HepG2 (cell line): ENCODE measurements around the gene SPIRE1. TPM values are rescaled to one million over a fixed set of nuclear protein-coding genes. Genes with fewer than 3 reads are reported as not detected.

Experiments
- ATAC-seq: fragments of 200-7000 bp; cut with Tn5 transposase; 3 replicates; pipeline ENCODE4 v1.9.1; 2020; ENCODE audit warnings: mild to moderate bottlenecking, moderate library complexity
- BruUV-seq: library from RNA; stranded (reverse); fragments of 400-500 nt; replicated peaks from 2 replicates; lab custom pipeline; 2021; lab: Mats Ljungman, UMichigan
- CTCF ChIA-PET: fragments of 300-600 bp; formaldehyde crosslinking; extraction: SDS; loops from one replicate; lab custom pipeline; 2021; ENCODE audit warnings: low total read pairs, inconsistent platforms, low intra/inter-chr PET ratio; lab: Yijun Ruan, JAX
- POLR2A ChIA-PET: fragments of 350-600 bp; sonication (Branson Sonifier 250); formaldehyde crosslinking; loops from one replicate; lab custom pipeline; 2020; ENCODE audit warnings: antibody characterized with exemption, inconsistent platforms; lab: Yijun Ruan, JAX
- DNase-seq: peaks from one replicate; pipeline ENCODE4 v3.0.0-alpha.2; 2015; ENCODE audit warnings: low spot score
- FAIRE-seq: peaks from 3 replicates; lab custom pipeline; 2011; peaks lifted over from hg19 to GRCh38; lab: Jason Lieb, UNC
- H2AFZ ChIP-seq: one replicate; pipeline ENCODE4 v1.6.1; 2011; ENCODE audit warnings: low read length, inconsistent platforms
- H3K27ac ChIP-seq: fragments of 300-600 bp; 3 replicates; pipeline ENCODE4 v1.8.0; 2011; ENCODE audit warnings: mixed run types, mild to moderate bottlenecking, mixed read lengths, low read length, inconsistent platforms; ENCODE audit not compliant: insufficient read depth; ENCODE audit errors: extremely low read length
- H3K27me3 ChIP-seq, 2 experiments: fragments of 200-600 bp in 1 of 2; 2 replicates in 1 of 2; 3 replicates in 1 of 2; pipeline versions ENCODE4 v1.6.0 to v1.8.0; 2011; ENCODE audit warnings: low read length in 2 of 2, mild to moderate bottlenecking in 2 of 2, moderate library complexity in 2 of 2, inconsistent platforms in 1 of 2; ENCODE audit not compliant: insufficient read depth in 2 of 2, control insufficient read depth in 1 of 2
- H3K36me3 ChIP-seq, 2 experiments: fragments of 200-600 bp in 1 of 2; replicated peaks in 1 of 2; 2 replicates in 1 of 2; 3 replicates in 1 of 2; pipeline versions ENCODE4 v1.5.1 to v1.8.0; 2011; ENCODE audit warnings: low read length in 2 of 2, inconsistent platforms in 1 of 2; ENCODE audit not compliant: insufficient read depth in 2 of 2, control insufficient read depth in 1 of 2
- H3K4me1 ChIP-seq: 2 replicates; pipeline ENCODE4 v1.5.1; 2012; ENCODE audit warnings: low read length, inconsistent platforms; ENCODE audit not compliant: insufficient read depth
- H3K4me2 ChIP-seq: 2 replicates; pipeline ENCODE4 v1.6.0; 2011; ENCODE audit warnings: low read depth, low read length, inconsistent platforms
- H3K4me3 ChIP-seq, 3 experiments: fragments of 200-600 bp in 1 of 3; sonication (generic), shearing (Covaris generic) in 1 of 3; replicated peaks in 1 of 3; 2 replicates each; pipeline ENCODE4 v1.5.1; 2011 to 2016; ENCODE audit warnings: low read length in 3 of 3, inconsistent platforms in 2 of 3, low read depth in 2 of 3, mild to moderate bottlenecking in 2 of 3, control low read depth in 1 of 3, mixed read lengths in 1 of 3; ENCODE audit not compliant: insufficient read depth in 1 of 3
- H3K79me2 ChIP-seq: one replicate; pipeline ENCODE4 v1.6.1; 2011; ENCODE audit warnings: low read length, inconsistent platforms; ENCODE audit not compliant: insufficient read depth
- H3K9ac ChIP-seq: 2 replicates; pipeline ENCODE4 v1.6.0; 2011; ENCODE audit warnings: mild to moderate bottlenecking, low read depth, low read length, inconsistent platforms; ENCODE audit not compliant: insufficient read depth
- H3K9me3 ChIP-seq: 2 replicates; pipeline ENCODE4 v1.5.1; 2012; ENCODE audit warnings: mild to moderate bottlenecking, low read length
- H4K20me1 ChIP-seq: 2 replicates; pipeline ENCODE4 v1.6.0; 2011; ENCODE audit warnings: inconsistent platforms, mild to moderate bottlenecking, low read length, moderate library complexity; ENCODE audit not compliant: insufficient read depth
- ARID5B ChIP-seq: IDR thresholded peaks from 2 replicates; pipeline ENCODE4 v1.4.0; 2020; ENCODE audit warnings: mild to moderate bottlenecking, missing genetic modification reagents
- CREM ChIP-seq, 2 experiments: sonication (generic) in 1 of 2; formaldehyde crosslinking in 1 of 2; IDR thresholded peaks; 2 replicates each; pipeline versions ENCODE4 v1.4.0 to v1.6.1; 2016 to 2020; ENCODE audit warnings: antibody characterized with exemption in 1 of 2, mild to moderate bottlenecking in 1 of 2, missing genetic modification reagents in 1 of 2
- SMARCE1 ChIP-seq: fragments of 450-650 bp; IDR thresholded peaks from 2 replicates; pipeline ENCODE4 v1.6.1; 2017; ENCODE audit warnings: borderline replicate concordance
- THRA ChIP-seq: sonication (generic); formaldehyde crosslinking; IDR thresholded peaks from 2 replicates; pipeline ENCODE4 v1.4.0; 2020; ENCODE audit warnings: missing genetic modification reagents, borderline replicate concordance
- WGBS: methylation state at CpG from one replicate; pipeline ENCODE4 v1.1.6; 2017; ENCODE audit warnings: low lambda C conversion rate; 5-methylcytosine and 5-hydroxymethylcytosine counted together
- in situ Hi-C: cut with HindIII; loops from 2 replicates; pipeline ENCODE4 v1.10.0; 2017; ENCODE audit warnings: low pct_unique_long_range_greater_than_20kb; ENCODE audit not compliant: extremely low pct_ligation_motif_present
- intact Hi-C: fragments of 100-400 bp; cut with micrococcal nuclease; formaldehyde crosslinking; loops from one replicate; pipeline ENCODE4 v1.10.0; 2022; ENCODE audit not compliant: unreplicated experiment
- polyA plus RNA-seq, 8 experiments: library from polyadenylated mRNA; depleted of rRNA in 3 of 8; stranded (reverse) in 7 of 8; unstranded in 1 of 8; fragments of >200 nt; fragmentation: Illumina TruSeq in 4 of 8; extraction: Trizol in 4 of 8; gene quantifications; 2 replicates each; pipeline versions ENCODE4 v1.2.1 to v1.2.3, GENCODE V29; 2011 to 2016; ENCODE audit warnings: low read depth in 4 of 8, missing spikeins in 1 of 8, mixed read lengths in 1 of 8; ENCODE audit not compliant: insufficient read depth in 1 of 8
- total RNA-seq, 5 experiments: library from RNA; depleted of rRNA; stranded (reverse); fragments of >200 nt; fragmentation: Illumina TruSeq; extraction: Trizol; gene quantifications; 2 replicates each; pipeline ENCODE4 v1.2.3, GENCODE V29; 2016; ENCODE audit warnings: low read depth in 1 of 5

The SPIRE1 gene
- total and polyA plus RNA-seq, 2 of the 13 experiments (the other 11 are each of a cell fraction or from before 2014, with no cell fraction given): 9.9 to 21.3 TPM

- no peak overlapping the region; a peak in 1 of 6 replicates for H3K4me3 ChIP-seq
- no peaks in the 10 kb centered on the region for H3K9me3 ChIP-seq
- FAIRE-seq: no peak
These were observed 260.1 kb downstream of the SPIRE1 start for GRCh38 chr18:12397793-12398192.

DNA sequence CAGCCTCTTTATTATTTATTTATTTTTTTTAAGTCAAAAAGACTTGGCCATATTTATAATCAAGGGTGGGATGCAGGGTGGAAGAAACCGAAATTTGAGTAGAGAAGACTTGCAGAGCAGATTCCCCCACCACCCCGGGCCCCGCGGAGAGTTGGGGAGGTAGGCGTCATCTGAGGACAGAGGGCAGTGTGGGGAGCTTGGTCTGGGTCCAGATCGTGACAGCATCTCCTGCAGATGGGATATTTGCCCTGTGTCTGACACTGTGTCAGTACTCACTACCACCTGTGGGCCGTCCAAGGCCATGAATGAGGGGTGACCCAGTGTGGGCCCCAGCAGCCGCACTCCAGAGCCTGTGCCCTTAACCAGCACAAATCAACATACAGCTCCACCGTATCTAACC lies 260.7 kb downstream of the SPIRE1 start:
- CTCF ChIA-PET: no interaction called here
- BruUV-seq: no TSS peak
- Histone ChIP-seq H4K20me1 (no peaks in the 10 kb centered on the region), H3K9ac (no peak overlapping the region), H3K4me1 (peaks cover 75% of the 10 kb centered on the region), H3K27me3 (peaks cover 0 to 20% of the 10 kb centered on the region in 2 experiments; a peak in 1 of 5 replicates), H3K79me2 (no peaks in the 10 kb centered on the region), H2AFZ (no peak overlapping the region), H3K4me3 (peak overlapping the region in 2 of 3 experiments; percentile 19 to 56; a peak in 2 of 6 replicates), H3K36me3 (no peaks in the 10 kb centered on the region), H3K9me3 (no peaks in the 10 kb centered on the region), H3K27ac (no peak overlapping the region), H3K4me2 (peak overlapping the region; percentile 59)
- in situ Hi-C loops: loop anchor here (10.0 to 25.0 kb wide), 2 partner anchors 138 to 540 kb away; partner anchors contain the start of gene SEH1L
- intact Hi-C loops: loop anchor here (2.0 to 10.0 kb wide), 3 partner anchors 24 to 538 kb away; no protein-coding TSS in a partner anchor
- 16% methylated on average over 8 of the region's 9 CpGs for WGBS
- ATAC-seq (peak; percentile 54), FAIRE-seq (no peak), DNase-seq (no peak)
- POLR2A ChIA-PET: interaction anchor here (1.1 kb wide), 1 partner anchor 20 kb away, joined by 4 read pairs; the partner anchor contains the start of gene AFG3L2
- TF ChIP-seq THRA (CRISPR knock-in tag) (peak; percentile 27; the same call in 1 of the 2 replicates), SMARCE1 (no peak), ARID5B (CRISPR knock-in tag) (0 out of 2 replicates have a peak, but pooled peaks have one; percentile 2)

More at GRCh38 chr18:12397793-12398192, 260.1 kb downstream of the SPIRE1 start:
- CTCF ChIA-PET: no interaction called here
- WGBS: 49% methylated on average over 6 of the region's 6 CpGs
- no peaks in the 10 kb centered on the region for H4K20me1 ChIP-seq
- no peaks in the 10 kb centered on the region for H3K79me2 ChIP-seq
- no peak overlapping the region for H2AFZ ChIP-seq
- H3K9ac ChIP-seq: no peak overlapping the region
- no TSS peak for BruUV-seq
- POLR2A ChIA-PET: interaction anchor here (1.1 kb wide), 1 partner anchor 21 kb away, joined by 4 read pairs; the partner anchor contains the start of gene AFG3L2
- DNase-seq (no peak), ATAC-seq (no peak)
- TF ChIP-seq CREM (IDR thresholded peaks at IDR 0.05): no peak
- TF ChIP-seq CREM (CRISPR knock-in tag; IDR thresholded peaks at IDR 0.05): no peak
- H3K36me3 ChIP-seq: no peaks in the 10 kb centered on the region
- H3K4me1 ChIP-seq: peaks cover 75% of the 10 kb centered on the region
- in situ Hi-C loops (loop anchor here (10.0 to 25.0 kb wide), 2 partner anchors 137 to 540 kb away; partner anchors contain the start of gene SEH1L), intact Hi-C loops (loop anchor here (2.0 to 10.0 kb wide), 3 partner anchors 23 to 537 kb away; no protein-coding TSS in a partner anchor)
- H3K27me3 ChIP-seq: peaks cover 0 to 20% of the 10 kb centered on the region in 2 experiments; a peak in 1 of 5 replicates
- H3K4me2 ChIP-seq: peak overlapping the region; percentile 59; the same call in 1 of the 2 replicates
- H3K27ac ChIP-seq: no peak overlapping the region
